Tibial artery (tissue), 4 donors: Measurements from ENCODE around the gene MMD2.
"Not testable (repeated sequence)": the region's sequence is repeated elsewhere in the genome, so short reads cannot be mapped to it uniquely, and the experiment has no call there.

Experiments used
- DNase-seq, 2 donors: peaks; one replicate each; pipeline ENCODE4 v3.0.0-alpha.2; 2019
- H3K27ac ChIP-seq, 2 donors: fragments of 200-600 bp; sonication (generic) in 1 of 2; 1 replicate in 1 of 2; 2 replicates in 1 of 2; pipeline ENCODE4 v1.5.1; 2018 to 2019; ENCODE audit warnings: mild to moderate bottlenecking in 1 of 2
- H3K27me3 ChIP-seq, 2 donors: fragments of 200-600 bp; sonication (generic) in 1 of 2; one replicate each; pipeline versions ENCODE4 v1.5.1 to v1.6.0; 2016 to 2019
- H3K36me3 ChIP-seq, 3 donors: fragments of 200-600 bp; sonication (generic) in 2 of 3; one replicate each; pipeline ENCODE4 v1.5.1; 2016 to 2019; ENCODE audit warnings: mild to moderate bottlenecking in 2 of 3
- H3K4me1 ChIP-seq, 4 donors: fragments of 200-600 bp; sonication (generic) in 2 of 4; 1 replicate in 3 of 4; 2 replicates in 1 of 4; pipeline ENCODE4 v1.5.1; 2016 to 2019
- H3K4me3 ChIP-seq, 2 donors: fragments of 200-600 bp; sonication (generic) in 1 of 2; 1 replicate in 1 of 2; 2 replicates in 1 of 2; pipeline ENCODE4 v1.5.1; 2018 to 2019; ENCODE audit warnings: mild to moderate bottlenecking in 2 of 2
- H3K9me3 ChIP-seq, 3 donors: fragments of 200-600 bp; sonication (generic) in 1 of 3; one replicate each; pipeline ENCODE4 v1.5.1; 2016 to 2019
- CTCF ChIP-seq, 2 experiments: fragments of 200-600 bp in 1 of 2; fragments of 450-650 bp in 1 of 2; IDR thresholded peaks; one replicate each; pipeline ENCODE4 v1.5.1; 2017 to 2019; ENCODE audit warnings: antibody characterized with exemption in 2 of 2, mild to moderate bottlenecking in 1 of 2, moderate library complexity in 1 of 2
- intact Hi-C: fragments of 100-400 bp; cut with DNase I; formaldehyde crosslinking; loops from one replicate; pipeline ENCODE4 v1.15.0; 2023; ENCODE audit warnings: low total_unique reads

Gene MMD2

GRCh38 chr7:4905171-4905570 is 53.8 kb downstream of the MMD2 start:
- H3K4me3 ChIP-seq, result no peak overlapping the region

GRCh38 chr7:4904346-4904745 is 54.6 kb downstream of the MMD2 start:
- intact Hi-C loops, result no loop called here
- H3K4me1 ChIP-seq, result no peaks in the 10 kb centered on the region
- H3K4me3 ChIP-seq, result no peak overlapping the region
- H3K27ac ChIP-seq, result no peak overlapping the region
- no peaks in the 10 kb centered on the region for H3K36me3 ChIP-seq
- peaks cover 0 to 48% of the 10 kb centered on the region in 2 donors for H3K27me3 ChIP-seq
- no peak for TF ChIP-seq CTCF (IDR thresholded peaks at IDR 0.05)
- DNase-seq, result no peak
- H3K9me3 ChIP-seq, result no peaks in the 10 kb centered on the region

More at GRCh38 chr7:4905171-4905570, 53.8 kb downstream of the MMD2 start:
- DNase-seq, result no peak
- H3K9me3 ChIP-seq, result no peaks in the 10 kb centered on the region
- H3K36me3 ChIP-seq, result no peaks in the 10 kb centered on the region
- H3K4me1 ChIP-seq, result no peaks in the 10 kb centered on the region
- no peak for TF ChIP-seq CTCF (IDR thresholded peaks at IDR 0.05)
- no peak overlapping the region for H3K27ac ChIP-seq
- peaks cover 0 to 46% of the 10 kb centered on the region in 2 donors for H3K27me3 ChIP-seq
- intact Hi-C loops, result no loop called here

- Histone ChIP-seq H3K4me1 (no peaks in the 10 kb centered on the region), H3K27ac (no peak overlapping the region), H3K4me3 (no peak overlapping the region), H3K9me3 (no peaks in the 10 kb centered on the region), H3K36me3 (no peaks in the 10 kb centered on the region), H3K27me3 (peaks cover 0 to 5% of the 10 kb centered on the region in 2 donors)
- no peak for DNase-seq
- TF ChIP-seq CTCF (IDR thresholded peaks at IDR 0.05), result no peak
- intact Hi-C loops, result no loop called here
Observed at GRCh38 chr7:4895766-4896165, 63.2 kb downstream of the MMD2 start.

GRCh38 chr7:4894482-4894881 is 64.5 kb downstream of the MMD2 start:
- intact Hi-C loops, result no loop called here
- Histone ChIP-seq H3K36me3 (no peaks in the 10 kb centered on the region), H3K4me3 (no peak overlapping the region), H3K4me1 (no peaks in the 10 kb centered on the region), H3K27me3 (peaks cover 0 to 4% of the 10 kb centered on the region in 2 donors), H3K9me3 (no peaks in the 10 kb centered on the region), H3K27ac (no peak overlapping the region)
- TF ChIP-seq CTCF (IDR thresholded peaks at IDR 0.05), result no peak
- DNase-seq, result no peak

GRCh38 chr7:4893929-4894475 is 65.0 kb downstream of the MMD2 start:
- no peak for TF ChIP-seq CTCF (IDR thresholded peaks at IDR 0.05)
- peaks cover 0 to 2% of the 10 kb centered on the region in 2 donors for H3K27me3 ChIP-seq
- DNase-seq, result no peak
- no peak overlapping the region for H3K4me3 ChIP-seq
- intact Hi-C loops, result no loop called here
- no peaks in the 10 kb centered on the region for H3K9me3 ChIP-seq
- H3K4me1 ChIP-seq, result no peaks in the 10 kb centered on the region
- H3K36me3 ChIP-seq, result no peaks in the 10 kb centered on the region
- no peak overlapping the region for H3K27ac ChIP-seq

GRCh38 chr7:4893188-4893587 is 65.8 kb downstream of the MMD2 start:
- H3K27me3 ChIP-seq, H3K36me3 ChIP-seq, H3K9me3 ChIP-seq, intact Hi-C loops, DNase-seq, H3K4me1 ChIP-seq, H3K27ac ChIP-seq, H3K4me3 ChIP-seq: not testable (repeated sequence)

GRCh38 chr7:4891522-4891921 is 67.5 kb downstream of the MMD2 start:
- H3K27ac ChIP-seq, H3K27me3 ChIP-seq, H3K4me3 ChIP-seq, H3K4me1 ChIP-seq, DNase-seq, H3K9me3 ChIP-seq, intact Hi-C loops, H3K36me3 ChIP-seq: not testable (repeated sequence)
